K562 (cell line): ENCODE measurements around the gene TRIM10. TPM values are rescaled to one million over a fixed set of nuclear protein-coding genes. Genes with fewer than 3 reads are reported as not detected.

ENCODE experiments used
- ATAC-seq: fragments of 200-7000 bp; cut with Tn5 transposase; 3 replicates; pipeline ENCODE4 v1.9.1; 2020; ENCODE audit warnings: moderate library complexity
- BruUV-seq: library from RNA; stranded (reverse); fragments of 400-500 nt; replicated peaks from 2 replicates; lab custom pipeline; 2021; lab: Mats Ljungman, UMichigan
- CTCF ChIA-PET: fragments of 300-600 bp; formaldehyde crosslinking; extraction: SDS; loops from one replicate; lab custom pipeline; 2021; ENCODE audit warnings: low intra/inter-chr PET ratio; lab: Yijun Ruan, JAX
- POLR2A ChIA-PET: fragments of 300-600, 350-650 bp; sonication (Branson Sonifier 250); formaldehyde crosslinking; extraction: SDS; loops from one replicate; lab custom pipeline; 2021; ENCODE audit warnings: antibody characterized with exemption, inconsistent platforms; lab: Yijun Ruan, JAX
- DNase-seq, 4 experiments: peaks; one replicate each; pipeline versions ENCODE4 v3.0.0 to v3.0.0-alpha.2; 2011 to 2018; ENCODE audit warnings: low spot score in 3 of 4, mixed read lengths in 3 of 4; ENCODE audit errors: extremely low read depth in 1 of 4
- FAIRE-seq: peaks from 2 replicates; lab custom pipeline; 2011; peaks lifted over from hg19 to GRCh38; lab: Jason Lieb, UNC
- H2AFZ ChIP-seq: 2 replicates; pipeline ENCODE4 v1.6.0; 2011; ENCODE audit warnings: low read depth, low read length, control low read depth, inconsistent platforms
- H3K27ac ChIP-seq: fragments of 200-600 bp; 3 replicates; pipeline ENCODE4 v1.8.0; 2011; ENCODE audit warnings: low read depth, mild to moderate bottlenecking, control low read depth, inconsistent platforms, low read length, moderate library complexity, mixed read lengths; ENCODE audit errors: extremely low read depth
- H3K27me3 ChIP-seq, 2 experiments: fragments of 300-600 bp in 1 of 2; 2 replicates in 1 of 2; 3 replicates in 1 of 2; pipeline versions ENCODE4 v1.6.0 to v1.8.0; 2011; ENCODE audit warnings: inconsistent platforms in 2 of 2, low read length in 2 of 2, mild to moderate bottlenecking in 1 of 2, mixed read lengths in 1 of 2, moderate library complexity in 1 of 2; ENCODE audit not compliant: control insufficient read depth in 2 of 2, insufficient read depth in 2 of 2
- H3K36me3 ChIP-seq: fragments of 300-600 bp; 3 replicates; pipeline ENCODE4 v1.8.0; 2011; ENCODE audit warnings: mild to moderate bottlenecking, low read length, inconsistent platforms; ENCODE audit not compliant: control insufficient read depth, insufficient read depth
- H3K4me1 ChIP-seq, 2 experiments: fragments of 200-600 bp in 1 of 2; replicated peaks in 1 of 2; 2 replicates in 1 of 2; 3 replicates in 1 of 2; pipeline versions ENCODE4 v1.5.1 to v1.8.0; 2011; ENCODE audit warnings: inconsistent platforms in 2 of 2, low read length in 2 of 2, mild to moderate bottlenecking in 1 of 2, mixed read lengths in 1 of 2, moderate library complexity in 1 of 2; ENCODE audit not compliant: control insufficient read depth in 2 of 2, insufficient read depth in 2 of 2
- H3K4me2 ChIP-seq: 2 replicates; pipeline ENCODE4 v1.6.1; 2011; ENCODE audit warnings: low read length, control low read depth, inconsistent platforms, mixed read lengths; ENCODE audit not compliant: insufficient read depth
- H3K4me3 ChIP-seq: fragments of 200-600 bp; sonication (generic), shearing (Covaris generic); 2 replicates; pipeline ENCODE4 v1.5.1; 2016; ENCODE audit warnings: control low read depth, inconsistent platforms
- H3K79me2 ChIP-seq: fragments of 200-600 bp; 3 replicates; pipeline ENCODE4 v1.8.0; 2011; ENCODE audit warnings: low read length, inconsistent platforms; ENCODE audit not compliant: control insufficient read depth, insufficient read depth
- H3K9ac ChIP-seq, 2 experiments: 2 replicates each; pipeline versions ENCODE4 v1.6.0 to v1.6.1; 2011; ENCODE audit warnings: low read depth in 2 of 2, low read length in 2 of 2, control low read depth in 1 of 2, inconsistent platforms in 1 of 2, mild to moderate bottlenecking in 1 of 2, mixed read lengths in 1 of 2; ENCODE audit not compliant: insufficient read depth in 1 of 2
- H3K9me1 ChIP-seq: one replicate; pipeline ENCODE4 v1.6.0; 2011; ENCODE audit warnings: inconsistent platforms, mild to moderate bottlenecking, low read length, moderate library complexity; ENCODE audit not compliant: control insufficient read depth, insufficient read depth
- H3K9me3 ChIP-seq: replicated peaks from 2 replicates; pipeline ENCODE4 v1.5.1; 2011; ENCODE audit warnings: low read depth, low read length, inconsistent platforms; ENCODE audit not compliant: control insufficient read depth, insufficient read depth
- H4K20me1 ChIP-seq: replicated peaks from 2 replicates; pipeline ENCODE4 v1.6.1; 2011; ENCODE audit warnings: low read length, inconsistent platforms, mixed read lengths; ENCODE audit not compliant: control insufficient read depth, insufficient read depth
- ATF4 ChIP-seq: fragments of 450-650 bp; formaldehyde crosslinking; IDR thresholded peaks from 2 replicates; pipeline ENCODE4 v1.4.0; 2022; ENCODE audit warnings: mild to moderate bottlenecking, moderate library complexity
- CHD1 ChIP-seq: fragments of 200-600 bp; sonication (generic); IDR thresholded peaks from one replicate; pipeline ENCODE4 v1.6.1; 2012; ENCODE audit warnings: mild to moderate bottlenecking, moderate library complexity, low read length, inconsistent platforms
- ETV5 ChIP-seq: sonication (generic); formaldehyde crosslinking; IDR thresholded peaks from 2 replicates; pipeline ENCODE4 v1.4.0; 2020; ENCODE audit warnings: low read depth, mild to moderate bottlenecking, missing genetic modification reagents
- GABPA ChIP-seq: fragments of 200-800 bp; sonication (Bioruptor generic); conservative IDR thresholded peaks from 2 replicates; pipeline ENCODE4 v1.6.1; 2016; ENCODE audit warnings: low read depth, missing genetic modification characterization, missing compliant biosample characterization
- HMG20B ChIP-seq: fragments of 250-450 bp; sonication (Bioruptor Pico); IDR thresholded peaks from 2 replicates; pipeline ENCODE4 v1.5.0; 2021; ENCODE audit warnings: mild to moderate bottlenecking
- KLF10 ChIP-seq: fragments of 250-450 bp; sonication (Bioruptor Pico); IDR thresholded peaks from 2 replicates; pipeline ENCODE4 v1.6.1; 2021; ENCODE audit warnings: matching md5 sums
- L3MBTL2 ChIP-seq: fragments of 450-650 bp; IDR thresholded peaks from 2 replicates; pipeline ENCODE4 v1.6.1; 2016; ENCODE audit warnings: mild to moderate bottlenecking, moderate library complexity
- SIRT6 ChIP-seq: IDR thresholded peaks from one replicate; pipeline ENCODE4 v1.6.1; 2012; ENCODE audit warnings: low read depth, mild to moderate bottlenecking, control low read depth, inconsistent platforms, low read length, moderate library complexity
- TEAD2 ChIP-seq: fragments of 450-650 bp; IDR thresholded peaks from 2 replicates; pipeline ENCODE4 v1.6.1; 2016; ENCODE audit warnings: missing genetic modification characterization, control low read depth, missing compliant biosample characterization
- ZBTB7A ChIP-seq: IDR thresholded peaks from 2 replicates; pipeline ENCODE4 v1.6.1; 2011; ENCODE audit warnings: low read depth, mild to moderate bottlenecking, low read length, moderate library complexity, borderline replicate concordance; ENCODE audit not compliant: control insufficient read depth
- ZNF830 ChIP-seq: fragments of 250-450 bp; sonication (Bioruptor Pico); IDR thresholded peaks from 2 replicates; pipeline ENCODE4 v1.5.0; 2021; ENCODE audit warnings: mild to moderate bottlenecking
- WGBS: fragments of 100-300 bp; shearing (Covaris generic); methylation state at CpG from one replicate; pipeline ENCODE4 v1.1.6; 2016; ENCODE audit warnings: low coverage, mixed read lengths; ENCODE audit not compliant: insufficient coverage; ENCODE audit errors: missing lambda C conversion rate; 5-methylcytosine and 5-hydroxymethylcytosine counted together
- in situ Hi-C: fragments of 300-500 bp; cut with MboI; formaldehyde crosslinking; loops from 4 replicates; pipeline ENCODE4 v1.15.0; 2018; ENCODE audit warnings: inconsistent platforms, mixed read lengths
- intact Hi-C: fragments of 100-400 bp; cut with micrococcal nuclease; formaldehyde crosslinking; loops from 2 replicates; pipeline ENCODE4 v1.14.2; 2022
- polyA plus RNA-seq, 8 experiments: library from polyadenylated mRNA; depleted of rRNA in 4 of 8; stranded (reverse) in 5 of 8; unstranded in 3 of 8; fragments of >200 nt; fragmentation: Nextera tagmentation in 2 of 8; fragmentation: Illumina TruSeq in 1 of 8; extraction: Ambion mirVana in 2 of 8; extraction: Trizol in 1 of 8; gene quantifications; 2 replicates each; pipeline versions ENCODE4 v1.2.1 to v1.2.3, GENCODE V29; 2011 to 2014; ENCODE audit warnings: inconsistent platforms in 1 of 8, missing spikeins in 1 of 8
- total RNA-seq, 7 experiments: library from RNA; depleted of rRNA in 6 of 7; stranded (reverse); fragments of >200 nt in 6 of 7; fragmentation: Illumina TruSeq in 2 of 7; extraction: Trizol in 2 of 7; gene quantifications; 2 replicates each; pipeline versions ENCODE4 v1.2.1 to v1.2.3, GENCODE V29; 2011 to 2021; ENCODE audit warnings: low replicate concordance in 1 of 7
- TF ChIP-seq, protein P1 (sequence below): sonication (generic); formaldehyde crosslinking; IDR thresholded peaks from 2 replicates; pipeline ENCODE4 v1.8.0; 2022; ENCODE audit warnings: mild to moderate bottlenecking, missing genetic modification reagents, borderline replicate concordance

TRIM10 gene
- total and polyA plus RNA-seq, 9 of the 15 experiments (the other 6 are each of a cell fraction or from before 2014, with no cell fraction given): 0.15 to 0.90 (median 0.36) TPM

- Histone ChIP-seq H3K27me3 (peaks cover 10 to 27% of the 10 kb centered on the region in 2 experiments), H3K4me2 (no peak overlapping the region), H3K4me1 (peaks cover 0 to 8% of the 10 kb centered on the region in 2 experiments; a peak in 1 of 5 replicates), H3K27ac (no peak overlapping the region), H3K36me3 (no peaks in the 10 kb centered on the region), H3K79me2 (no peaks in the 10 kb centered on the region), H4K20me1 (no peaks in the 10 kb centered on the region), H3K4me3 (no peak overlapping the region), H3K9me1 (no peaks in the 10 kb centered on the region), H3K9ac (peak overlapping the region in 1 of 2 experiments; percentile 61; a peak in 2 of 4 replicates), H3K9me3 (no peaks in the 10 kb centered on the region), H2AFZ (no peak overlapping the region)
- ATAC-seq (peak; percentile 57), FAIRE-seq (no peak), DNase-seq (peak in 1 of 4 experiments; percentile 24)
- intact Hi-C loops (loop anchor here (2.0 kb wide), 2 partner anchors 41 to 323 kb away; no protein-coding TSS in a partner anchor), in situ Hi-C loops (loop anchor here (5.0 kb wide), 1 partner anchor 325 kb away; no protein-coding TSS in a partner anchor)
- CTCF ChIA-PET: interaction anchor here (2.6 kb wide), 1 partner anchor 69 kb away, joined by 14 read pairs; no protein-coding TSS in a partner anchor
- WGBS: 26% methylated on average over 56 of the region's 62 CpGs
- BruUV-seq: no TSS peak
- POLR2A ChIA-PET: no interaction called here
- TF ChIP-seq, protein P1, sequence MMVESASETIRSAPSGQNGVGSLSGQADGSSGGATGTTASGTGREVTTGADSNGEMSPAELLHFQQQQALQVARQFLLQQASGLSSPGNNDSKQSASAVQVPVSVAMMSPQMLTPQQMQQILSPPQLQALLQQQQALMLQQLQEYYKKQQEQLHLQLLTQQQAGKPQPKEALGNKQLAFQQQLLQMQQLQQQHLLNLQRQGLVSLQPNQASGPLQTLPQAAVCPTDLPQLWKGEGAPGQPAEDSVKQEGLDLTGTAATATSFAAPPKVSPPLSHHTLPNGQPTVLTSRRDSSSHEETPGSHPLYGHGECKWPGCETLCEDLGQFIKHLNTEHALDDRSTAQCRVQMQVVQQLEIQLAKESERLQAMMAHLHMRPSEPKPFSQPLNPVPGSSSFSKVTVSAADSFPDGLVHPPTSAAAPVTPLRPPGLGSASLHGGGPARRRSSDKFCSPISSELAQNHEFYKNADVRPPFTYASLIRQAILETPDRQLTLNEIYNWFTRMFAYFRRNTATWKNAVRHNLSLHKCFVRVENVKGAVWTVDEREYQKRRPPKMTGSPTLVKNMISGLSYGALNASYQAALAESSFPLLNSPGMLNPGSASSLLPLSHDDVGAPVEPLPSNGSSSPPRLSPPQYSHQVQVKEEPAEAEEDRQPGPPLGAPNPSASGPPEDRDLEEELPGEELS (CRISPR knock-in tag): no peak
- TF ChIP-seq HMG20B: no peak
- TF ChIP-seq KLF10: no peak
- 0 out of 2 replicates have a peak, but pooled peaks have one; percentile 21 for TF ChIP-seq ZBTB7A
- no peak for TF ChIP-seq CHD1
- no peak for TF ChIP-seq ZNF830 (CRISPR knock-in tag)
- TF ChIP-seq ETV5: no peak
- TF ChIP-seq ATF4 (CRISPR knock-in tag): no peak
- TF ChIP-seq TEAD2 (tag): no peak
- TF ChIP-seq SIRT6: no peak
- 0 out of 2 replicates have a peak, but pooled peaks have one; percentile 29 for TF ChIP-seq L3MBTL2
- no peak for TF ChIP-seq GABPA (tag)
Observed at GRCh38 chr6:30171677-30172471, 10.9 kb upstream of the TRIM10 start.
